ENCODE data around the gene ZSCAN12. TPM values are rescaled to one million over a fixed set of nuclear protein-coding genes. Genes with fewer than 3 reads are reported as not detected.

Gene ZSCAN12
- total and polyA plus RNA-seq, 4 donors: 1.4 to 17.7 (median 3.8) TPM

- no peak overlapping the region for H3K4me3 ChIP-seq
- no peaks in the 10 kb centered on the region for H3K27me3 ChIP-seq (ENCODE audit: control insufficient read depth in 3 of 3, insufficient read depth in 3 of 3, low read length in 2 of 3)
- H3K4me1 ChIP-seq (ENCODE audit: control insufficient read depth in 5 of 5, insufficient read depth in 5 of 5, low read length in 5 of 5): no peaks in the 10 kb centered on the region
- H3K36me3 ChIP-seq (ENCODE audit: control insufficient read depth in 4 of 4, insufficient read depth in 4 of 4, low read length in 4 of 4): peaks cover 0 to 3% (median 0%) of the 10 kb centered on the region in 4 donors
- WGBS, 2 donors: 85 to 91% methylated on average over 9 of the region's 9 CpGs
- no peaks in the 10 kb centered on the region for H3K9me3 ChIP-seq (ENCODE audit: control insufficient read depth in 4 of 4, insufficient read depth in 3 of 4, low read length in 3 of 4)
- H3K27ac ChIP-seq (ENCODE audit: low read depth in 1 of 2, low read length in 1 of 2): no peak overlapping the region
- ATAC-seq (ENCODE audit: insufficient read depth, low FRiP score): no peak
- H3K9ac ChIP-seq (ENCODE audit: insufficient read depth in 1 of 2, low read length in 2 of 2): no peak overlapping the region
- TF ChIP-seq CTCF (IDR thresholded peaks at IDR 0.05; ENCODE audit: control extremely low read depth, extremely low read depth): no peak
- DNase-seq: no peak
Observed at GRCh38 chr6:28371706-28372451, 27.7 kb downstream of the ZSCAN12 start.

GRCh38 chr6:28371280-28371679 is 28.3 kb downstream of the ZSCAN12 start:
- Histone ChIP-seq H3K36me3 (ENCODE audit: control insufficient read depth in 4 of 4, insufficient read depth in 4 of 4, low read length in 4 of 4) (peaks cover 0 to 5% (median under 1%) of the 10 kb centered on the region in 4 donors), H3K4me3 (no peak overlapping the region), H3K9me3 (ENCODE audit: control insufficient read depth in 4 of 4, insufficient read depth in 3 of 4, low read length in 3 of 4) (no peaks in the 10 kb centered on the region), H3K27me3 (ENCODE audit: control insufficient read depth in 3 of 3, insufficient read depth in 3 of 3, low read length in 2 of 3) (no peaks in the 10 kb centered on the region), H3K9ac (ENCODE audit: insufficient read depth in 1 of 2, low read length in 2 of 2) (no peak overlapping the region), H3K27ac (ENCODE audit: low read depth in 1 of 2, low read length in 1 of 2) (no peak overlapping the region), H3K4me1 (ENCODE audit: control insufficient read depth in 5 of 5, insufficient read depth in 5 of 5, low read length in 5 of 5) (no peaks in the 10 kb centered on the region)
- DNase-seq: no peak
- 97% methylated on average over 1 of the region's 1 CpG for WGBS, 2 donors
- ATAC-seq (ENCODE audit: insufficient read depth, low FRiP score): no peak
- TF ChIP-seq CTCF (IDR thresholded peaks at IDR 0.05; ENCODE audit: control extremely low read depth, extremely low read depth): no peak

GRCh38 chr6:28370440-28370839 is 29.1 kb downstream of the ZSCAN12 start:
- ATAC-seq (ENCODE audit: insufficient read depth, low FRiP score) (no peak), DNase-seq (no peak)
- Histone ChIP-seq H3K4me3 (no peak overlapping the region), H3K27ac (ENCODE audit: low read depth in 1 of 2, low read length in 1 of 2) (no peak overlapping the region), H3K36me3 (ENCODE audit: control insufficient read depth in 4 of 4, insufficient read depth in 4 of 4, low read length in 4 of 4) (peaks cover 3 to 8% (median 6%) of the 10 kb centered on the region in 4 donors), H3K27me3 (ENCODE audit: control insufficient read depth in 3 of 3, insufficient read depth in 3 of 3, low read length in 2 of 3) (no peaks in the 10 kb centered on the region), H3K9ac (ENCODE audit: insufficient read depth in 1 of 2, low read length in 2 of 2) (no peak overlapping the region), H3K4me1 (ENCODE audit: control insufficient read depth in 5 of 5, insufficient read depth in 5 of 5, low read length in 5 of 5) (no peaks in the 10 kb centered on the region), H3K9me3 (ENCODE audit: control insufficient read depth in 4 of 4, insufficient read depth in 3 of 4, low read length in 3 of 4) (peaks cover 0 to 2% (median 0%) of the 10 kb centered on the region in 4 donors)
- 78 to 80% methylated on average over 2 of the region's 2 CpGs for WGBS, 2 donors
- no peak for TF ChIP-seq CTCF (IDR thresholded peaks at IDR 0.05; ENCODE audit: control extremely low read depth, extremely low read depth)
